SK-MEL-5 (cell line): ENCODE data around the gene PRDX5. TPM values are rescaled to one million over a fixed set of nuclear protein-coding genes. Genes with fewer than 3 reads are reported as not detected.
"Not testable (repeated sequence)": the region's sequence is repeated elsewhere in the genome, so short reads cannot be mapped to it uniquely, and the experiment has no call there.

Experiments
- DNase-seq: peaks from one replicate; pipeline ENCODE4 v3.0.0-alpha.2; 2016; ENCODE audit warnings: low read depth, low spot score
- in situ Hi-C: cut with HindIII; loops from 2 replicates; pipeline ENCODE4 v1.10.0; 2016; ENCODE audit warnings: low sequenced_read_pairs, high pct_unique_total_duplicates, low pct_unique_long_range_greater_than_20kb
- total RNA-seq: library from RNA; depleted of rRNA; stranded (reverse); fragments of >200 nt; shearing (Covaris generic); gene quantifications from 2 replicates; pipeline ENCODE4 v1.2.3, GENCODE V29; 2014

The PRDX5 gene
- total RNA-seq, 1 experiment from 2014 or later: 206 TPM

DNA sequence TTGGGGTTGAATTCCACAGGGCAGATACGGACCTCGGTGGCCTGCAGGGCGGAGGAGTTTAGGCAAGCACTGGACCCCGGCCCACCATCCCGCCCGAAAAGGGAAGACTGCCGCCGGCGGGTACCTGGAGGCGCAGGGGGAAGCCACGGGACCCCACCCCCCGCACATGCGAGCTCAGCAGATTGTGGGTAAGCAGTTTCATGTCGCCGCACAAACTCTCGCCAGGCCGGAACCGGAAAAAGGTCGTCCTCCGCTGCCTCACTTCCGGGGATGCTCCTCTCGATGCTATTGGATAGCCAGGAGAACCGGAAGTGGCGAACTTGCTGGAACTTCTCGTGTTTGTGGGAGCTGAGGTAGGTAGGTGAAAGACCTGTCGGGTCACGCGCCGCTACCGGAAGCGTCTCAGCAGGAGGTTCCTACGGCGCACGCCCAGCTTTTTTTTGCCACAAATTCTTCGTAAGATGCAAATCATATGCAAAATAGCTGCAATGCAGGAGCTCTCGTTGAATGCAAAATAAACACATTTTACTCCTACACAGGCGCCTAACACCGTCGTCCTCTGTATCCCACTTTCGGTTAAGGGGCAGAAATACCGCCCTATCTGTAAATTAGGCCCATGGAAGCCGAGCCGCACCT, 478 bp upstream of the PRDX5 start, which contains the start of gene TRMT112:
Gene TRMT112, minus strand, starts transcription at position 235 of the 636 bp plus-strand sequence. Its CDS starts 33 bp downstream, at position 202.
- in situ Hi-C loops: no loop called here
- peak; percentile 92 for DNase-seq

DNA sequence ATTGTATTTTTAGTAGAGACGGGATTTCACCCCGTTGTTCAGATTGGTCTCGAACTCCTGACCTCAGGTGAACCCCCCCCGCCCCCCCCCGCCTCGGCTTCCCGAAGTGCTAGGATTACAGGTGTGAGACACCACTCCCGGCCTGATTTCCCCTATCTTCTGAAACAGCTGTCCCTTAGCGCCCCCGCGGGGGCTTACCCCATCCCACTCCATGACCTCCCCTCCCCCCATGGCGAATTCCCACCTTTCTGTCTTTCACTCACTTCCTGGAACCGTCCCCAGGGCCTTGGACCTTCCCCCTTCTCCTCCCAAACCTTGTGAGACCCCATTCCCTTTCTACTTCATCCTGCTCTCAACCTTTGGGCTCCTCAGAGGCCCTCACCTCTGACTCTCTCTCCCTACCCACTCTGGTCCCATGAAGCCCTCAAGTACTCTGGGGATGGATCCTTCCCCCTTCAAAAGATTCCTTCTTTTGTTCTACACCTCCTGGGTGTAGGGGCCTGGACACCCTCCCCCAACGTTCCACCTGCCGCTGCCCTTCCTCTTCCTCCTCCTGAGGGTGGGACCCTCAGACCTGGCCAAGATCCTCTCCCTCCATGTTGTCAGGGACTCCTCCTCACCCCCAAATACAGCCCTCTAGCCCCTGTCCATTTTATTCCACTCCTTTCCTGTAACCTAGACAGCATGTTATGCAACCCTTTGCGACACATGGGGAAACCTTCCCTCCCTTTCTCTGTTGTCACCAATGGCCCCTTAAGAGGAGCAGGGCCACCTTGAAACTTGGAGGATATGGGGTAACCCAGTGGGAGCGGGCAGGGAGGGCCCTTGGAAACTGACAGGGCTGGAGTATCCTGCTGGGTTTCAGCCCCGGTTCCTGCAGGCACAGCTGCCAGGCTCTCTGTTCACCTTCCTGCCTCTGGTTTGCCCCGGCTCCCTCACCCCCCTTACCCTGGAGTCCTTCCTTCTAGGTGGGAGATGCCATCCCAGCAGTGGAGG, 1.1 kb downstream of the PRDX5 start:
- DNase-seq: no peak
- in situ Hi-C loops: no loop called here

DNA sequence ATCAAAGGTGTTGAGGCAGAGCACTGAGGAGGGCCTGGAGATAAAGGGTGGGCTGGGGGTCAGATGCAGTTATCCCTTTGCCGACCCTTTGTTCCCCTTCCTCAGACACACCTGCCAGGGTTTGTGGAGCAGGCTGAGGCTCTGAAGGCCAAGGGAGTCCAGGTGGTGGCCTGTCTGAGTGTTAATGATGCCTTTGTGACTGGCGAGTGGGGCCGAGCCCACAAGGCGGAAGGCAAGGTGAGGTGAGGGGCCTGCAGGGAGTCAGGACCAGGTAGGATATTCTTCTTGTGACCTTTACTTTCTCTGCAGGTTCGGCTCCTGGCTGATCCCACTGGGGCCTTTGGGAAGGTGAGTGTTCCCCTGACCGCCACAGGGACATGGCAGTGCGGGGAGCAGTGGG, 2.6 kb downstream of the PRDX5 start:
- in situ Hi-C loops: no loop called here
- DNase-seq: no peak

DNA sequence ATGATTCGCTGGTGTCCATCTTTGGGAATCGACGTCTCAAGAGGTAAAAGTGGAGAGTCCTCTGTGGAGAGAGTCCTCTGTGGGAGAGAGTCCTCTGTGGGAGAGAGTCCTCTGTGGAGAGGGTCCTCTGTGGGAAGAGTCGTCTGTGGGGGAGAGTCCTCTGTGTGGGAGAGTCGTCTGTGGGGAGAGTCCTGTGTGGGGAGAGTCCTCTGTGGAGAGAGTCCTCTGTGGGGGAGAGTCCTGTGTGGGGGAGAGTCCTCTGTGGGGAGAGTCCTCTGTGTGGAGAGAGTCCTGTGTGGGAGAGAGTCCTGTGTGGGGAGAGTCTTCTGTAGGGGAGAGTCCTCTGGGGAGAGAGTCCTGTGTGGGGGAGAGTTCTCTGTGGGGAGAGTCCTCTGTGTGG, 3.1 kb downstream of the PRDX5 start:
- in situ Hi-C loops: no loop called here
- no peak for DNase-seq

DNA sequence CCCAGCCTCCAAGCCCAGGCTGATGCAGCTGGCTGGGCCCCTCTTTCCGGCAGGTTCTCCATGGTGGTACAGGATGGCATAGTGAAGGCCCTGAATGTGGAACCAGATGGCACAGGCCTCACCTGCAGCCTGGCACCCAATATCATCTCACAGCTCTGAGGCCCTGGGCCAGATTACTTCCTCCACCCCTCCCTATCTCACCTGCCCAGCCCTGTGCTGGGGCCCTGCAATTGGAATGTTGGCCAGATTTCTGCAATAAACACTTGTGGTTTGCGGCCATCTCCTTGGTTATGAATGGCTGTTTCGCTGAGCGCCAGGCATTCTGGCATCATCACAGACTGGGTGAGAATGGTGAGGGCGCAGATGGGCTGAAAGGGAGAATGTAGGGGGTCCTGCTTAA, 3.6 kb downstream of the PRDX5 start:
- in situ Hi-C loops: no loop called here
- DNase-seq: no peak

DNA sequence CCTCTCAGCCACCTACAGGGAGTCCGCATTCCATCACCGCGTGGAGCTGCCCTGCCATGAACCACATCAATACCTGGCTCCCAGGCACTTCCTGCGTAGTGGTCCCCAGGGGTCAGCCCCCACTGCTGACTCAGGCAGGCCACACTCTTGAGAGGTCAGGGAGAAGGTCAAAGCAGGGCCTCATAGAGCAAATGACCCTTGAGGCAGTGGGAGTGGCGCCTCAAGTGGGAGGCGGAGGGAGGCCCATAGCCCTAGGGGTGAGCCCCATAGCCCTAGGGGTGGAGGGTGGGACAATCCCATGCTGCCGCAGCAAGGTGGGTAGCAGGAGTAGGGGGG, 5.0 kb downstream of the PRDX5 start:
- in situ Hi-C loops: no loop called here
- no peak for DNase-seq

DNA sequence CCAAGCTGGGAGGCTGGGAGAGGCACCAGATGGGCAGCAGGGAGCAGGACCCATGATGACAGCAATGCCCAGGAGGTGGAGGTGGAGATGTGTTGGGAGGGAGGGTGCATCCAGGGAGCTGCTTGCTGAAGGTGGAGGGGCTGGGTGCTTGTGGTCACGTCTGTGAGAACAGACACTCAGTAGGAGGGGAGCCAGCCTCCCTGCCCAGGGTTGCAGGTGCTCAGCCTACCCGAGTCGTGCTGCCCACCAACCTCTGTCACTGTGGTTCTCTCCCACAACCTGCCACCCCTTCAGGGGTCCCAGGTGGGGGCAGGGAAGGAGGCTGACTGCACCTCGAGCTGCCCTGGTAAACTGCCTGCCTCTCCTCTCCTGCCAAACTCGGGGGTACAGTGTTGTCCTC, 5.5 kb downstream of the PRDX5 start:
- DNase-seq: no peak
- in situ Hi-C loops: no loop called here

DNA sequence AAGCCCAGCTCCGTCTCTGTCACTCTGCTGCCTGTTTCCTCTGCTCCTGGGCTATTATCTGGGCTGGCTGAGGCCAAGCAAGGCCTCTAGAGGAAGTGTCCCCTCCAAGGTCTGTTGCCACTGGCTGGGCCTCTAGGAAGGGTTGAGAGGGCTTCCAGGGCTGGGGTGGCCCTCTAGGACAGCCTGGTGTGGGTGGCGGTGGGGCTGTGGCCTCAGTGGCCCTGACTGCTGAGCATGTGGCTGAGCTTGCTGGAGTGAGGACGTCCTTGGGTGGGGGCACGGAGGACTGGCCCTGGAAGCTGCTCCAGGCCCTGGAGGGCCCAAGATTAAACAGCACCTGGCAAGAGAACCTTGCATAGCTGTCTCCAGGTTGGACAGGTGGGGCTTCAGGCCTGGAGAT, 6.1 kb downstream of the PRDX5 start:
- DNase-seq, in situ Hi-C loops: not testable (repeated sequence)

DNA sequence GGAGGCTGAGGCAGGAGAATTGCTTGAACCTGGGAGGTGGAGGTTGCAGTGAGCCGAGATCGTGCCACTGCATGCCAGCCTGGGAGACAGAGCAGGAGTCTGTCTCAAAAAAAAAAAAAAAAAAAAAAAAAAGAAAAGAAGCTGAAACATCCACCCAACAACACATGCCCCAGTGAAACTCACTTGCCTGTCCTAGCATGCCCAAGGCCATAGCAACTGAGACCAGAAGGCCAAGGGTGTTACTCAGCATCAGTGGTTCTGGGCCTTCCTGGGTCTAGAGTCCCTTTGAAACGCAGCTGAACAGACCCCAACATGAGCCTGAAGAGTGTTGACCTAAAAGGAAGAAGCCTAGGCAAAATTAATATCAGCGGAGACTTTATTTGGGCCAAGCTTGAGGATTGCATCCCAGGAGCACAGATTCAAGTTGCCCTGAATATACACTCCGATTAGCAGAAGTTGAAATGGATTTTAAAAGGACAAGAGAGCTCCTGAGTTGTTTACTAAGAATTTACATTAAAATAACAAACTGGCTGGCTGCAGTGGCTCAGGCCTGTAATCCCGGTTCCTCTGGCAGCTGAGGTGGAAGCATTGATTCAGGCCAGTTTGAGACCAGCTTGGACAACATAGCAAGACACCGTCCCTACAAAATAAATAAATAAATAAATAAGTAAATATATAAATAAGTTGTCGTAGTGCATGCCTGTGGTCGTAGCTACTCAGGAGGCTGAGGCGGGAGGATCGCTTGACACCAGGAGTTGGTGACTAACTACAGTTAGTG, 7.0 kb downstream of the PRDX5 start:
- no peak for DNase-seq
- in situ Hi-C loops: no loop called here

DNA sequence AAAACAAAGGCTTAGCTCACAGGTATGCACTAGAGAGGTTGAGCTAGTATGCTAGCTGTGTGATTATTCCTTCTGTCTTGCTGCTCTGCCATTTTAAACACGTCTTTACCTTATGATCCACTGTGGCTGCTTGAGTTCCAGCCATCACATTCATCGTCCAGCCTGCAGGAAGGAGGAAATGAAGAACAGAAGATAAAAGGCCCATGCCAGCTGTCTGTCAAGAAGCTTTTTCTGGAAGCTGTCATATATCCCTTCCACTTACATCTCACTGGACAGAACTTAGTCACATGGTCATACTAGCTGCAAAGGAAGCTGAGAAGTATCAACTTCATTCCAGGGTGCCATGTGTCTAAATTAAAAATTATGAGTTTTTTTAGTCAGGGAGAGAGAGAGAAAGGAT, 9.5 kb downstream of the PRDX5 start:
- no peak for DNase-seq
- in situ Hi-C loops: no loop called here

DNA sequence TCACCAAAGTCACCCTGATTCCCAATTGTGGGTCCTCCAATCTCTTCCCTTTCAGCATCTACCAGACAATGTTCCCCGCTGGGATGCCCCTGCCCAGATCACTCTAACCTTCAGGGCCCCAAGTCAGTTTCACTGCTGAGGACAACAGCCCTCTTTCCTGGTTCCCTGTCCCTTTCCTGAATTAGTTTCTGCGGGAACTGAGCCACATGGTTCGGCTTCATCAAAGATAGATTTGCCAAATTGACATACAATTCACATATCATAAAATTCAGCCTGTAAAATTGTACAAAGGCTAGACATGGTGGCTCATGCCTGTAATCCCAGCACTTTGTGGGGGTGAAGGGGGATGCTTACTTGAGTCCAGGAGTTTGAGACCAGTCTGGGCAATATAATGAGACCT, 10.1 kb downstream of the PRDX5 start:
- DNase-seq: no peak

DNA sequence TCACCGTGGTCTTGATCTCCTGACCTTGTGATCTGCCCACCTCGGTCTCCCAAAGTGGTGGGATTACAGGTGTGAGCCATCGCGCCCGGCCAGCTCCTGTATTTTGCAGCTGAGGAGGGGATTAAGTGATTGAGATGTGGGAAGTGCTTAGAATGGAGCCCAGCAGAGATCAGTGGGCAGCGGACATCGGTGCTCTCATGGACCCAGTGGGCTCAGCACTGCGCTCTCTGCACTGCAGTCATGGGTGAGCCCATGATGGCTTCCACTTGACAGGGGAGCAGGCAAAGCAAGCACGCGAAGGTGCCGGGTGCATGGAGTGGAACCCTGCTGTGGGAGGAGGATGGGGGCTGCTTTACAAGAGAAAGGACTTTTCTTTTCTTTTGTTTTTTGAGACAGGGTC, 13.0 kb downstream of the PRDX5 start:
- no peak for DNase-seq
- in situ Hi-C loops: no loop called here

More for the DNA sequence above, 10.1 kb downstream of the PRDX5 start:
- in situ Hi-C loops: no loop called here

DNA sequence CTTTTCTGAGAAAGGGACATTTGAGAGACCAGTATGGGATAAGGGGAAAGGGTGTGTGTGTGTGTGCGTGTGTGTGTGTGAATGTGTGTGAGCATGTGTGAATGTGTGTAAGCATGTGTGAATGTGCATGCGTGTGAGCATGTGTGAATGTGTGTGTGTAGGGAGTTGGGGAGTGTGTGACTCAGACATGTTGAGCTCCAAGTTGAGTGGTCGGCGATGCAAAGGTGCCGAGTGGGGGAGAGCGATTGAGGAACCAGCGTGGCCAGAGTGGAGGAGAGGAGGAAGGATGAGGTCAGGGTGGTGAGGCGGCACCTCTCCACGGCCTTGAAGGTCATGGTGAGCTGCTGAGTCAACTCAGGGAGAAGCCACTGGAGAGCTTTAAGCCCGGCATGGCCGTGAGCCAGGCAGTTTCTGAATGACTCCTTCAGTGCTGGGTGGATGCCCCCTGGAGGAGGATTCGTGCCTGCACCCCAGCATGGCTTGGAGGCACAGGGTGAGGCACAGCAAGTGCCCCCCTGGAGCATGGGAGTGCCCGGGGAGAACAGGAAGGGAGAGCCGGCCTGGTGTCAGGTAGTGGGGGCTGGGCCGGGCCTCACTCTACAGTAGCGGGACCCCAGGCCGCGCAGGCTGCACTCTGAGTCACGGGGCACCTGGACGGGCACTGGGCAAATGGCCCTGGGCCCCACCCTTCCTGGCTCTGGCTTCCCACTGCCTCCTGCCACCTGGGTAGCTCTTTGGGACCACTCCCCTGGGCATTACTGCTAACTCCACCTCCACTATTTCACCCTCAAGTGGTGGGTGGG, 13.8 kb downstream of the PRDX5 start:
- peak; percentile 75 for DNase-seq
- in situ Hi-C loops: no loop called here

DNA sequence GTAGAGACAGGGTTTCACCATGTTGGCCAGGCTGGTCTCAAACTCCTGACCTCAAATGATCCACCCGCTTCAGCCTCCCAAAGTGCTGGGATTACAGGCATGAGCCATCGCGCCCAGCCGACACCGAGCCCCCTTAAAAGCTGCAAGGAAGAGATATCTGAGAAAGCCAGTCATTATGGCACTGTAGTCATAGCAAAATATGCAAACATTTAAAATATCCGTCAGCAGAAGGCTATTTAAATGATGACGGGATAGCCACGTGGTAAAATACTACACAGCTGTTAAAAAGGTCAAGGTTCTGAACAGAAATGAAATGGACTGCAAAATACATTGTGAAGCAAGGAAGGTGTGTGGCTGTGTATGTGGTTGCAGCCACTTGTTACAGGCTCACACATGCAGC, 15.6 kb downstream of the PRDX5 start:
- in situ Hi-C loops: no loop called here
- DNase-seq: no peak

DNA sequence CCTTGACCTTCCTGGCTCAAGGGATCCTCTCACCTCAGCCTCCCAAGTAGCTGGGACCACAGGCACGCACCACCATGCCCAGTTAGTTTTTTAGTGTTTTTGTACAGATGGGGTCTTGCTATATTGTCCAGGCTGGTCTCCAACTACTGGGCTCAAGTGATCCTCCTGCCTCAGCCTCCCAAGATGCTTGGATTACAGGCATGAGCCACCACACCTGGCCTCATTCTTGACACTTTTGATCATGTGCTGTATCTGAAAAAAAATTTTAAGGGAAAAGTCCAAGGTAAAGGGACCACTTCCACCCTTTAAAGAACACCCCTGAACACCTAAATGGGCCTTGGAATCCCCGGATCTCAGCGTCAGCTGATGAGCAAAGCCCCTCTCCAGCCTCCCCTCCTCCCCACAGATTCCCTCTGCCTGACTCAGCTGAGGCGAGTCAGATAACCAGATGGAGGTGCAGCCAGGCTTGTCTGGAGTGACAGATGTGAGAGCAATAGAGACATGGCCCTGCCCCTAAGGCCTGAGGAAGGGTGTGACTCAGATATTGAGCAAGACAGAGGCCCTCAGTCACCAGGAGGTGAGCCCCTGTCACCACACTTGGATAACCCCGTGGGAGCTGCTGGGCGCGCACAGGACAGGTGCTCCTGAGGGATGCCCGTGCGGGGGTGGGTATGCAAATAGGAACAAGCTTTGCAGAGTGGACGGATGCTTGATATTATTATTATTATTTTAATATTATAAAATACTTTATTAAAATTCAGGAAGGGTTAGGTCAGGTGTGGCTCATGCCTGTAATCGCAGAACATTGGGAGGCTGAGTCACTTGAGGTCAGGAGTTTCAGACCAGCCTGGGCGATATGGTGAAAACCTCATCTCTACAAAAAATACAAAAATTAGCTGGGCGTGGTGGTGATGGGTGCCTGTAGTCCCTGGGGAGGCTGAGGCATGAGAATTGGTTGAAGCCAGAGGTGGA, 17.1 kb downstream of the PRDX5 start:
- in situ Hi-C loops: no loop called here
- no peak for DNase-seq

DNA sequence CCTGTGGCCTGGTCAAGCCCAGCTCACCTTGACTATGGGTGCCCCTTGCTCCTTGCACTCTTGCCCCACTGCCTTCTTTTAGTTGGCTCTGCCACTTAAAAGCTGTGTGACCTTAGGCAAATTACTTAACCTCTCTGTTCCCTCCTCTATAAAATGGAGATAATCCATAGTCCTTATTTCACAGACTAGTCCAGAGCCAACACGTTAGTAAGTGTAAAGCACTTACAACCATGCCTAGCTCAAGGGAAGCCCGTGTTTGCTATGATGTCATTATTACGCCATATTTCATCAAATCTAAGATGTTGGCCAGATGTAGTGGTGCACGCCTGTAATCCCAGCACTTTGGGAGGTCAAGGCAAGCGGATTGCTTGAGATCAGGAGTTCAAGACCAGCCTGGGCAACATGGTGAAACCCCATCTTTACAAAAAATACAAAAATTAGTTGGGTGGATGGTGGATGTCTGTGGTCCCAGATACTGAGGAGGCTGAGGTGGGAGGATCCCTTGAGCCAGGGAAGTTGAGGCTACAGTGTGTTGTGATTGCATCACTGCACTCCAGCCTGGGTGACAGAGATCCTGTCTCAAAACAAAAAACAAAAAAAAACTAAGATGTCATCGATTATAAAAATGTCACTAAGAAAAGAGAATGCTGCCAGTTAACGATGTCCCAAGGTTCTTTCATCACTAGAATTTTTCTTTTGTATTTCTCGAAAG, 19.8 kb downstream of the PRDX5 start:
- in situ Hi-C loops: no loop called here
- no peak for DNase-seq
